Measurements from ENCODE around the gene GABRB2.

The GABRB2 gene

GRCh38 chr5:161387121-161387520, 159.4 kb downstream of the GABRB2 start:
- H3K27ac ChIP-seq = no peak overlapping the region
- TF ChIP-seq CTCF (conservative IDR thresholded peaks at IDR 0.05; ENCODE audit: low read depth, low read length) = no peak
- no peak overlapping the region for H3K4me2 ChIP-seq
- no peak overlapping the region for H3K4me3 ChIP-seq (IDR thresholded peaks at IDR 0.05; ENCODE audit: insufficient read depth, low read depth, low read length)
- H3K27me3 ChIP-seq (ENCODE audit: insufficient read depth, low read depth) = no peaks in the 10 kb centered on the region
- H3K4me1 ChIP-seq (ENCODE audit: low read depth, poor library complexity, severe bottlenecking) = no peaks in the 10 kb centered on the region
- no peaks in the 10 kb centered on the region for H3K79me2 ChIP-seq (ENCODE audit: insufficient read depth, low read depth)
- no peak overlapping the region for H3K9ac ChIP-seq
- H2AFZ ChIP-seq (ENCODE audit: low read depth) = no peak overlapping the region
- no peaks in the 10 kb centered on the region for H3K36me3 ChIP-seq (ENCODE audit: insufficient read depth)
- H4K20me1 ChIP-seq (ENCODE audit: insufficient read depth) = no peaks in the 10 kb centered on the region

GRCh38 chr5:161385027-161385426, 161.5 kb downstream of the GABRB2 start:
- no peak overlapping the region for H3K4me2 ChIP-seq
- H3K4me3 ChIP-seq (IDR thresholded peaks at IDR 0.05; ENCODE audit: insufficient read depth, low read depth, low read length) = no peak overlapping the region
- no peaks in the 10 kb centered on the region for H4K20me1 ChIP-seq (ENCODE audit: insufficient read depth)
- no peak for TF ChIP-seq CTCF (conservative IDR thresholded peaks at IDR 0.05; ENCODE audit: low read depth, low read length)
- H2AFZ ChIP-seq (ENCODE audit: low read depth) = no peak overlapping the region
- H3K9ac ChIP-seq = no peak overlapping the region
- H3K4me1 ChIP-seq (ENCODE audit: low read depth, poor library complexity, severe bottlenecking) = peaks cover 16% of the 10 kb centered on the region
- H3K79me2 ChIP-seq (ENCODE audit: insufficient read depth, low read depth) = no peaks in the 10 kb centered on the region
- no peaks in the 10 kb centered on the region for H3K36me3 ChIP-seq (ENCODE audit: insufficient read depth)
- H3K27ac ChIP-seq = no peak overlapping the region
- H3K27me3 ChIP-seq (ENCODE audit: insufficient read depth, low read depth) = no peaks in the 10 kb centered on the region

GRCh38 chr5:161382685-161383084, 163.8 kb downstream of the GABRB2 start:
- Histone ChIP-seq H3K4me2 (no peak overlapping the region), H3K79me2 (ENCODE audit: insufficient read depth, low read depth) (no peaks in the 10 kb centered on the region), H2AFZ (ENCODE audit: low read depth) (no peak overlapping the region), H3K9ac (no peak overlapping the region), H3K27me3 (ENCODE audit: insufficient read depth, low read depth) (no peaks in the 10 kb centered on the region), H3K4me3 (IDR thresholded peaks at IDR 0.05; ENCODE audit: insufficient read depth, low read depth, low read length) (no peak overlapping the region), H4K20me1 (ENCODE audit: insufficient read depth) (no peaks in the 10 kb centered on the region), H3K4me1 (ENCODE audit: low read depth, poor library complexity, severe bottlenecking) (peaks cover 39% of the 10 kb centered on the region), H3K36me3 (ENCODE audit: insufficient read depth) (no peaks in the 10 kb centered on the region), H3K27ac (no peak overlapping the region)
- TF ChIP-seq CTCF (conservative IDR thresholded peaks at IDR 0.05; ENCODE audit: low read depth, low read length) = no peak

- TF ChIP-seq CTCF (conservative IDR thresholded peaks at IDR 0.05; ENCODE audit: low read depth, low read length) = no peak
- Histone ChIP-seq H3K9ac (no peak overlapping the region), H3K27me3 (ENCODE audit: insufficient read depth, low read depth) (no peaks in the 10 kb centered on the region)
These were observed 166.0 kb downstream of the GABRB2 start for GRCh38 chr5:161380486-161380885.

More at GRCh38 chr5:161380486-161380885, 166.0 kb downstream of the GABRB2 start:
- no peaks in the 10 kb centered on the region for H4K20me1 ChIP-seq (ENCODE audit: insufficient read depth)
- H3K79me2 ChIP-seq (ENCODE audit: insufficient read depth, low read depth) = no peaks in the 10 kb centered on the region
- H3K4me2 ChIP-seq = peak overlapping the region; percentile 45
- no peak overlapping the region for H2AFZ ChIP-seq (ENCODE audit: low read depth)
- H3K36me3 ChIP-seq (ENCODE audit: insufficient read depth) = no peaks in the 10 kb centered on the region
- H3K4me1 ChIP-seq (ENCODE audit: low read depth, poor library complexity, severe bottlenecking) = peaks cover 51% of the 10 kb centered on the region
- H3K27ac ChIP-seq = peak overlapping the region; percentile 54
- no peak overlapping the region for H3K4me3 ChIP-seq (IDR thresholded peaks at IDR 0.05; ENCODE audit: insufficient read depth, low read depth, low read length)
